ENCODE measurements around the gene DHDH.
"Not testable (repeated sequence)": the region's sequence is repeated elsewhere in the genome, so short reads cannot be mapped to it uniquely, and the experiment has no call there.

The DHDH gene

DNA sequence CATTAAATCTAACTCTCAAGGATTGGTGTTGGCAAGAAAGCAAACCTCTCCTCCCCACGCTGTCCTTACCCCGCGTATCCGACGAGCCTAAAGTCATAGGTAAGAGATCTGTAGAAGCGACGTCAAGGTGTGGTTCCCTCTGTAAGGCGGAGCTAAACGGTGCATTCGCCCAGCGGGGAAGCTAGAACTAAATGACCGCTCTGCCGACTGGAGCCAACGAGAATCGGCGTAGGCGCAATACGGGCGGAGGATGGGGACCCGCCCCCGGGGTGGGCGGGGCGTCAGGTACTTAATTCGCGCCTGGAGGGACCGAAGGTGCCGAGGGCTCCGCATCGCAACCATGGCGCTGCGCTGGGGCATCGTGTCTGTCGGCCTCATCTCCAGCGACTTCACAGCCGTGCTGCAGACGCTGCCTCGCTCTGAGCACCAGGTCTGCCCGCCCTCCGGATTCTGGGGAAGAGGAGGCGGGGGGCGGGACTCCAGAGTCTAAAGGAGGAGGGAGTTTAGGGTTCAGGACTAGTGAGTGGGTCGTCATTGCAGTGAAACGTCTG, at the start of gene DHDH:
DHDH (plus strand) TSS at position 318 of the 551 bp plus-strand sequence; CDS start at position 341, 23 bp downstream.
- in situ Hi-C loops (cut with MboI; ENCODE audit: low sequenced_read_pairs), result no loop called here

DNA sequence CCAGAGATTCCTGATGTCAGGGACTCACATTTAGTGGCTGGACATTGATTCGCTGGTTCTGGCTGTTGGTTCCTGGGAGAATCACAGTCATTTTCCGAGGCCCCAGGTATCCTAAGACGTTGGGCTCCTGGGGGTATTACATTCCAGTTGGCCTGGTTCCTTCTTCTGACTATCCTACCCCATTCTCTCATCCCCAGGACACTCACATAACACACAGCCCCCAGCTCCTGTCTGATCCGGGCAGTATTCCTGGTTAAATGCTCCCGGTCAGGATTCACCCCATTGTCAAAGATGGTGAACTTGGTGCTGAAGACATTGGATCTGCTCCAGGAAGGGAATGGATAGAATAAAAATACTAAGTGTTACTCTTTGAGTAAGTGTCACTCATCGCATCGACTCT, 49.8 kb upstream of the DHDH start:
- in situ Hi-C loops (cut with MboI; ENCODE audit: low sequenced_read_pairs), result no loop called here

DNA sequence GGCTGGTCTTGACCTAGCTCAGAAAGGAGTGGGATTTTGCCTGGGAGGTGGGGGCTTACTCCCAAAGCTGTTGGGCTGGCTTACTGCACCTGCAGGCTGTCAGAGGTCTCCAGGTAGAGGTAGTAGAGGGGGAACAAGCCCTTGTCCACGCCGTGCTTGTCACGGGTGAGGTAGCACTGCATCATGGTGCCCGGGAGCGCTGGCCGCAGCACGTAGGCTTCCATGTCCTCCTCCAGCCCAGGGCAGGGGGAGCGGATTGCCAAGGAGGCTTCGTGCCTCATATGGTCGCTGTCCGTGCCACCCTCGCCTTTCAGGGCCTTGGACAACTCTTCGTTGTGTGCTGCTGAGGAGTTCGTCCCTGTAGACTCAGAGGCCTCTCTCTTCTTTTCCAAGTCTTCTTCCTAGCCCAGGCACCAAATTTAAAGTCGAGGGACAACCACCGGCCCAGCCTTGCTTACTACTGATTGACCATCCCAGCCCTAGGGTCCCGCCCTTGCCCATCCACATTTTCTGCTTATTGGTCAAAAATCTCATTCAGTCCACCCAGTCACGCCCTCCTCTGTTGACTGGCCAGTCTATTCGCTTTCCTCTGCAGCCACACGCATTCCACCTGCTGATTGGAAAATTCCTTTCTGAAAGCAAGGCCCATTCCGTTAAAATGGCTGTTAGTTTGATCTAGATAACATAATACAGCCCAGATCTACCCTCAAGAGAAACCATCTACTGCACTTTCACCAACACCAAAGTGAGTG, 45.5 kb upstream of the DHDH start:
- in situ Hi-C loops (cut with MboI; ENCODE audit: low sequenced_read_pairs), result no loop called here

DNA sequence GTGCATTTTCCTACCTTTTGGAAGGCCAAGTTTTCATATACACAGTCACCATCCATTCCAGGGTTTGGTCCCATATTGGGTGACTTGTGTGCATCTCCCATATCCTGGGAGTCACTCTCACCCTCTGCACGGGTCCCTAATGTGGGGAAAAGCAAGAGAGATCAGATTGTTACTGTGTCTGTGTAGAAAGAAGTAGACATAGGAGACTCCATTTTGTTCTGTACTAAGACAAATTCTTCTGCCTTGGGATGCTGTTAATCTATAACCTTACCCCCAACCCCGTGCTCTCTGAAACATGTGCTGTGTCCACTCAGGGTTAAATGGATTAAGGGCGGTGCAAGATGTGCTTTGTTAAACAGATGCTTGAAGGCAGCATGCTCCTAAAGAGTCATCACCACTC, 44.0 kb upstream of the DHDH start:
- in situ Hi-C loops (cut with MboI; ENCODE audit: low sequenced_read_pairs), result not testable (repeated sequence)

DNA sequence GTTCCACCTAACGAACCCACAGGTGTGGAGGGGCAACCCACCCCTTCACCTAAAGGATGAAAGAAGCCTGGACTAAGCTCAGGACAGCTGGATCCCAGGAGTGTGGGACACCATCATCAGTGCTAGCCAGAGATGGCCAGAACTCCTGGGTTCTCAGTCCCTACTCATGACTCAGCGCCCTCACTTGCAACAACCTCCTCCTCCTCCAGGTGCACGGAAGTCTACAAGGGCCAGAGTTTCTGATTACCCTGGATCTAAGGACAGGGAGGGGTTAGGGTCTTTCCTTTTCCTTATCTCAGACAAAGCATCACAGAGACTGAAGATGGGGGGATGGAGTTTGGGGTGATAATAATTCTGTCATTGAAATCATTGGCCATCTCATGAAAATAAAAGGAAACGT, 42.9 kb upstream of the DHDH start:
- in situ Hi-C loops (cut with MboI; ENCODE audit: low sequenced_read_pairs), result no loop called here

DNA sequence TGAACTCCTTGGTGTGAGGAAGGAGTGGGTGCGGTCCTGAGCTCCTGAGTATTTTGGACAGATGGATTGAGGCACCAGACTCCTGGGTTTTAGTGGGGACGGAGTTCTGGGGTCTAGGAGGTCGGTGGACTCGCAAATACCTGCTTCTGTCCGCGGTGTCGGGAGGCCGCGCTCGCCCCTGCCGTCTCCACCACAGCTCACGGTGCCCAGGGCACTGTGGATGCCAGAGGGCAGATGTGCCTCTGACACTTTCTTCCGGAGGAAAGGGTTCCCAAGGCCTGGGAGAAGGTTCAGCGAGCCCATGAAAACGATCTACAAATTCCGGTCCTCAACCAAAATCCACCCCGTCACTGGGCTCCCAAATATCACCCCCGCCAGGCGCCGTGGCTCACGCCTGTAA, 38.3 kb upstream of the DHDH start:
- in situ Hi-C loops (cut with MboI; ENCODE audit: low sequenced_read_pairs), result no loop called here

DNA sequence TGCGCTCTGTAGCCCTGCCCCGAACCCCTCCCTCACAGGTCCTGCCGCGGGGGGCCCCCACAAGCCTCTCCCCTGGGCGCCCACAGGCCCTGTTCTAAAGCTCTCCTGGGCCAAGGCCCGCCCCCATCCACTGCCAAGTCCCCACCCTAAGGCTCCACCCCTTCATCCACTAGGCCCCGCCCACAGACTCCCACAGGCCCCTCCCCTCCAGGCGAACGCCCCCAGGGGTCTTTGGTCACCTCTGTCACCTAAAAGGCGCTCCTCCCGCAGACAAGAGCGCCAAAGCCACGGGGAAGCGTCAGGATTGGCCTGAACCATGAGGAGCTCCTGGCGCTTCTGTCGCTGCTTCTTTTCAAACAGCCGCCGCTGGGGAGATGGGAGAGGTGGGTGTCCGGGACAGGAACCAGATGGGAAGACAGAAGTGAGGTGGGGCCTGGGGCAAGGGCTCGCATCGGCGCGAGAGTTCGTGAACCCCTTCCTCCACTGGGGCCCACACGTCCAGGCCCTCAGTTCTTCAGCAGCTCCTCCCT, 37.2 kb upstream of the DHDH start:
- in situ Hi-C loops (cut with MboI; ENCODE audit: low sequenced_read_pairs), result no loop called here

DNA sequence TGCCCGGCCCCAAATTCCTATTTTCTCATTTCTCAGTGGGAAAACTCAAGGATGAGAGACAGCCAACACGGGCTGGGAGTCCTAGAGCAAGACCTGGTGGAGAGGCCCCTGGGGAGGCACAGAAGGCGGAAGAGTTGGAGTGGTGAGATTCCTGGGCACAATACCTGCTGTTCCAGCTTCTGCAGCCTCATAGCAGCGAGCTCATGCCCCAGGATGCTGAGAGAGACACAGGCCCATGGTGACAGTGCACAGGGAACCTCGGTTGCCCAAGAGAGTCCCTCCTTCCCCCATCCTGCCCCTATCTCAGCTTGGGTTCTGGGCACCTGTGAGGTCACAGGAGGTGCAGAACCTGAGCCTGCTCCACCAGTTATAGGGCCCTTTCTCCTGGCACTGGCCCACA, 36.3 kb upstream of the DHDH start:
- in situ Hi-C loops (cut with MboI; ENCODE audit: low sequenced_read_pairs), result no loop called here

DNA sequence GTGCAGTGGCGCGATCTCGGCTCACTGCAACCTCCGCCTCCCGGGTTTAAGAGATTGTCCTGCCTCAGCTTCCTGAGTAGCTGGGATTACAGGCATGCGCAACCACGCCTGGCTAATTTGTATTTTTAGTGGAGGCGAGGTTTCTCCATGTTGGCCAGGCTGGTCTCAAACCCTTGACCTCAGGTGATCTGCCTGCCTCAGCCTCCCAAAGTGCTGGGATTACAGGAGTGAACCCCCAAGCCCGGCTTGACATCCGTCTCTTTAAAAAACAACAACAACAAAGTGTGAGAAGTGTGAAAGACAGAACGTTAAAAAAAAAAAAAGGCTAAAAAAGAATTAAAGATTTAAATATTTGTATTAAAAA, 34.1 kb upstream of the DHDH start:
- in situ Hi-C loops (cut with MboI; ENCODE audit: low sequenced_read_pairs), result not testable (repeated sequence)

DNA sequence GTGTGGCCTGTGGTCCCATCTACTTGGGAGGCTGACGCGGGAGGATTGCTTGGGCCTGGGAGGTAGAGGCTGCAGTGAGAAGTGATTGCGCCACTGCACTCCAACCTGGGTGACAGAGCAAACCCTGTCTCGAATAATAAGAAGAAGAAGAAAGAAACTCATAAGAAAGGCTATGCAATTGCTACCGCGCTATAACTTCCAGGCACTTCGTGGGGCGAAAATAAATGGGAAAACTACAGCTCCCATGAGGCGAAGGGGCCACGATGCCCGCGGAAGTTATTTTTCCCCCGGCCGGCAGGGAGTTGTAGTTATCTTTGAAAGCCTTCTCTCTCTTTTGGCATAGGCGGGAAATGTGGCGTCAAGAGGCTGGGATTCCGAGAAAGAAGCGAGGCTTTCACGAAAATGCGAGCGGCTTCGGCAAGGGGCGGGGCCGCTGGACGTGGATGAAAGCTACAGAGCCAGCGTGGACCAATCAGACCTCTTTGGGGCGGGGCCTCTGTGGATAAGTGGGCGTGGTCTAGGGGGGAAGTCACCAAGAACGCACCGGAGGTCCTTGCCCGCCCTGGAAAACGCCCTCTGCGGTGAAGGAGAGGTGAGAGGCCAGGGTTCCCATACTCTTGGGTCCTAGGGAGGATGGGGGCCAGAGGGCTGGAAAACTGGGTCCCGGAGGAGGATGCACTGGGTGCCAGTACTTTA, 33.6 kb upstream of the DHDH start, which contains the start of gene NUCB1:
NUCB1 (plus strand) TSS at position 532 of the 696 bp plus-strand sequence. CDS start 485 bp downstream, outside the sequence.
- in situ Hi-C loops (cut with MboI; ENCODE audit: low sequenced_read_pairs), result no loop called here

DNA sequence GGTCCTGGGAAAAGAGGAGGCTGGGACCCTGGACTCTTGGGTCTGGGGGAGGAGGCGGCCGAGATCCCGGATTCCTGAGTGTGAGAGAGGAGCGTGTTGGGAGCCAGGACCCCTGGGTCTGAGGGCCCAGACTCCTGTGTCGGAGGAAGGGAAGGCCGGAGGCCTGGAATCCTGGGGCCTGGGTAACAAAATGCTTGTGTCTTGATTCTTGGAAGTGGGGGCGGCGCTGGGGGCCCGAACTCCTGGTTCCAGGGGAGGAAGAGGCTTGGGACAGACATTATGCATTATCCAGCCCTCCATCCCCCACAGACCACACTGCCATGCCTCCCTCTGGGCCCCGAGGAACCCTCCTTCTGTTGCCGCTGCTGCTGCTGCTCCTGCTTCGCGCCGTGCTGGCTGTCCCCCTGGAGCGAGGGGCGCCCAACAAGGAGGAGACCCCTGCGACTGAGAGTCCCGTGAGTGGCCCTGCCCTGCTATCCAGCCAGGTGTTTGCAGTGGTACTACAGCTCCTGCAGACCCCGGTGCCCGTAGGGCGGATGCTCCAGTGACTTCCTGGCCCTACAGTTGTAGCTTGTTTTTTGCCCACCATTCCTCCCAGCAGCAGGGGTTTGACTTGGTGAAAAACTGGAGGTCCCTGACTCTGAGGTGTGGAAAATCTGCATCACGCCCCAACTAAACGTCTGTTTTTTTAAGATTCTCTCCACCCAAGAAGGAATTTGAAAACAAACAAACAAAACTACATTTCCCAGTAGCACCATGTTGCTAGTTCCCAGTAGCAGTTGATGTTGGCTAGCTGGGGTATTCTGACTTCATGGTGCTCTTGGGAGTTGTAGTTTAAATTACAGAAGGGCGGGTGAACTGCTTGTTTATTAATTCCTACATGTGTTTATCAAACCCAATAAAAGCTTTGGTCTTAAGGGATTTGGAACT, 32.8 kb upstream of the DHDH start:
- in situ Hi-C loops (cut with MboI; ENCODE audit: low sequenced_read_pairs), result no loop called here

DNA sequence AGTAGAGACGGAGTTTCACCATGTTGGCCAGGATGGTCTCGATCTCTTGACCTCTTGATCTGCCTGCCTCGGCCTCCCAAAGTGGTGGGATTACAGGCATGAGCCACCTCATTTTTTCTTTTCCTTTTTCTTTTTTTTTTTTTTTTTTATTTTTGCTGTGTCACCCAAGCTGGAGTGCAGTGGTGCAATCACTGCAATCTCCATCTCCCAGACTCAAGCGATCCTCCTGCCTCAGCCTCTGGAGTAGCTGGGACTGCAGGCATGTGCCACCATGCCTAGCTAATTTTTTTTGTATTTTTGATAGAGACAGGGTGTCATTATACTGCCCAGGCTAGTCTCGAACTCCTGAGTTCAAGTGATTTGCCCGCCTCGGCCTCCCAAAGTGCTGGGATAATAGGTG, 31.2 kb upstream of the DHDH start:
- in situ Hi-C loops (cut with MboI; ENCODE audit: low sequenced_read_pairs), result not testable (repeated sequence)

DNA sequence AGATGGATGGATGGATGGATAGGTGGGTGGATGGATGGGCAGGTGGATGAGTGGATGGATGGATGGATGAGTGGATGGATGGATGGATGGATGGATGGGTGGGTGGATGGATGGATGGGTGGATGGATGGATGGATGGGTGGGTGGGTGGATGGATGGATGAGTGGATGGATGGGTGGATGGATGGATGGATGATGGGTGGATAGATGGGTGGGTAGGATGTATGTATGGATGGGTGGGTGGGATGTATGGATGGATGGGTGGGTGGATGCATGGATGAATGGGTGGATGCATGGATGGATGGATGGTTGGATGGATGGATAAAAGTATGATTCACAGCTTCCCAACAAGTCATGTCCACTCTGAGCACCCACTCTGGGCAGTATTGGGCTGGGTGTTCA, 29.7 kb upstream of the DHDH start:
- in situ Hi-C loops (cut with MboI; ENCODE audit: low sequenced_read_pairs), result not testable (repeated sequence)

DNA sequence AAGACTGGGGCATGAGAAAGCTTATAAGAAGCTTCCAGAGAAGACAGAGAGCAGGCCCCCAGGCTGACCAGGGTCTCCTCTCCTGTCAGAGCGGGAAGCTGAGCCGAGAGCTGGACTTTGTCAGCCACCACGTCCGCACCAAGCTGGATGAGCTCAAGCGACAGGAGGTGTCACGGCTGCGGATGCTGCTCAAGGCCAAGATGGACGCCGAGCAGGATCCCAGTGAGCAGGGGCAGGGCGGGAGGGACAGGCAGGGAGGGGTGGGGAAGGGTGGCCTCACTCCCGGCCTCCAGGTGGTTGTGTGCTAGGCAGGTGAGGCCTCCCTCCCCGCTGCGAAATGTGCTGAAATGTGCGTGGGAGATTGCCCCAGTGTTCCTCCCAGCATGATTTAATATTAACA, 27.8 kb upstream of the DHDH start:
- in situ Hi-C loops (cut with MboI; ENCODE audit: low sequenced_read_pairs), result no loop called here

DNA sequence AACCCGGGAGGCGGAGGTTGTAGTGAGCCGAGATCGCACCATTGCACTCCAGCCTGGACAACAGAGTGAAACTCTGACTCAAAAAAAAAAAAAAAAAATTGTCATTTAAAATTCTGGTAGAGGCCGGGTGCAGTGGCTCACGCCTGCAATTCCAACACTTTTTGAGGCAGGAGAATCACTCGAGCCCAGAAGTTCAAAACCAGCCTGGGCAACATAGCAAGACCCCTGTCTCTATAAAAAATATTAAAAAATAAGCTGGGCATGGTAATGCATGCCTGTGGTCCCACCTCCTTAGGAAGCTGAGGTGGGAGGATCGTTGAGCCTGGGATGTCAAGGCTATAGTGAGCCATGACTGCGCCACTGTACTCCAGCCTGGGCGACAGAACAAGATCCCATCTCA, 27.2 kb upstream of the DHDH start:
- in situ Hi-C loops (cut with MboI; ENCODE audit: low sequenced_read_pairs), result no loop called here

DNA sequence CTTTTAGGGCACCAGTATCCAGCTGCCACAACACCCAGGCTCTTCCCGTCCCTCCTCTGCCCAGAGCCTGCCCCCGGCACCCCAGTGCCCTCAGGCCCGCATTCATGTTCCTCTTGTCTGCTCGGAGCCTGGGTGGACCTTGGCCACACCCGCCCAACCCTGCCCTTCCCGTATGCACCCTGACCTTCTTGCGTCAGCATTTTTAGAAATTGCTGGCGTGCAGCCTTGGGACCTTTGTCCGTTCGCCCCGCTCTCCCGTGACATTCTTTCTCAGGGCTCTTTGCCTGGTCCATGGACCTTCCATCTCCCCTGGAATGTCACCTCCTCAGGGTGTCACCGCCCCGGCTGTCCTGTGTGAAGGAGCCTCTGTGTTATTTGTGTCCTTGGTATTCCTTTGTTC, 25.8 kb upstream of the DHDH start:
- in situ Hi-C loops (cut with MboI; ENCODE audit: low sequenced_read_pairs), result no loop called here

DNA sequence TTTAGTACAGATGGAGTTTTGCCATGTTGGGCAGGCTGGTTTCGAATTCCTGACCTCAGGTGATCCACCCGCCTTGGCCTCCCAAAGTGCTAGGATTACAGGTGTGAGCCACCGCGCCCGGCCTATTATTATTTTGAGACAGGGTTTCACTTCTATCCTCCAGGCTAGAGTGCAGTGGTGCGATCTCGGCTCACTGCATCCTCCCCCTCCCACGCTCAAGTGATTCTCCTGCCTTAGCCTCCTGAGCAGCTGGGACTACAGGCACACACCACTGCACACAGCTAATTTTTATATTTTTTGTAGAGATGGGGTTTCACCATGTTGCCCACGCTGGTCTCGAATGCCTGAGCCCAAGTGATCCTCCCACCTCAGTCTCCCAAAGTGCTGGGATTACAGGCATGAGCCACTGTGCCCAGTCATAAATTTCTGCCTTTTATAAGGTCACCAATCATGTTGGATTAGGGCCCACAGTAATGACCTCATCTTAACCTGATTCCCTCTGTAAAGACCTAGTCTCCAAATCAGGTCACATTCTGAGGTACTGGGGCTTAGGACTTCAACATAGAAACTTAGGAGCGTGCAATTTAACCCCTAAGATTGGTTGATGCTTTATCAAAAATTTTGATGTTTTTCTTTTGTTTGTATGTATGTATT, 23.9 kb upstream of the DHDH start:
- in situ Hi-C loops (cut with MboI; ENCODE audit: low sequenced_read_pairs), result not testable (repeated sequence)

DNA sequence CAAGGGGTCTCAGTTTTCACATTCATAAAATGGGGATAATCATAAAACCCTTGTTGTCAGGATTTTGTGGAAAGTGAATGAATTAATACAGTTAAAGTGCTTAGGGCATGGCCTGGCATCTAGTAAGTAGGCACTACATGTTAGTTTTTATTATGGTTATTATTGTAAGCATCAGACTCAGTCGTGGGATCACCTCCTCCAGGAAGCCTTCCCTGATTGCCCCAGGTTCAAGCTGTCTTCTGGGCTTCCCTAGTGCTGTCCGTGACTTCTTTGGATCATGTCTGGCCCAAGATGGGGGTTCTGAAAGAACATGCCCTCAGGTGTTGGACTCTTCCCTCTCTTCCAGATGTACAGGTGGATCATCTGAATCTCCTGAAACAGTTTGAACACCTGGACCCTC, 22.7 kb upstream of the DHDH start:
- in situ Hi-C loops (cut with MboI; ENCODE audit: low sequenced_read_pairs), result no loop called here

DNA sequence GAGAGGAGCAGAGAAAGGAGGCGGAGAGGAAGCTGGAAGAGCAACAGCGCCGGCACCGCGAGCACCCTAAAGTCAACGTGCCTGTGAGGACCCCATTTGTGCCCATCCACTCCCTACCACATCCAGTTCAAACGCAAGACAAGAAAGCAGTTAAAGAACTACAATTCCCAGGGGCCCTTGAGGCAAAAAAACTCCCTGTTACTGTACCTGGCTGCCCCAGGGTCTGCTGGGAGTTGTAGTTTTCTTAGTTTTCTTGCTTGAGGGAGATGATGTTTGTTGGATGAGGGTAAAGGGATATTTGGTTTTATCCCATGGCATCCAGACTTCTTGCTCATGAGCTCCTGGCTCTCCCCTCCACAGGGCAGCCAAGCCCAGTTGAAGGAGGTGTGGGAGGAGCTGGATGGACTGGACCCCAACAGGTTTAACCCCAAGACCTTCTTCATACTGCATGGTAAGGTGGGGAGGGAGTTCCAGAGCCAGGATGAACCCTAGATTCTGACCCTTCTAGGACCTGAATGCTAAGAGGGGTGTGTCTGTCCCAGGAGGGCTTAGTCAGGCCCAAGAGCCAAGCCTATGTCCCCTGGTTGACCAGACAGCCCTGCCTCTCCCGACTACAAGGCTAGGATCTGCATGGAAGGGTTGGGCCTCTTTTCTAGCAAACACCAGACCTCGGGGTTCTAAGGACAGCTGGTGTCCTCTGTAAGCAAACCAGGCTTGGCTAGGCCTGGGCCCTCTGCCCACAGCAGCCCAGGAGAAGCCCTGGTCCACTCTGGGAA, 20.2 kb upstream of the DHDH start:
- in situ Hi-C loops (cut with MboI; ENCODE audit: low sequenced_read_pairs), result no loop called here

DNA sequence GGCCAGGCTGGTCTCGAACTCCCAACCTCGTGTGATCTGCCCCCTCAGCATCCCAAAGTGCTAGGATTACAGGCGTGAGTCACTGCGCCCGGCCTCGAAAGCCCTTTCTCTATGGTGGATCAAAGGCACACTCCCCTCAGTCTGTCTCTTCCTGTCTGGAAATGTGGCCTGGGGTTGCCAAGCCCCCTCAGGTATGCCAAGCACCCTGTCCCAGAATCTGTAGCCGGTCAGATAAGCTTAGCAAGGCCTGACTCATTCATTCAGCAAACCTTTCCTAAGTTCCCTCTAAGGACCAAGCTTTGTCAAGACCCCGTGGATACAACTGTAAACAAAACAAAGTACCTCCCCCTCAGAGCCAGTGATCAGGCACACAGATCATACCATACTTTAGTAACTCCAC, 19.3 kb upstream of the DHDH start:
- in situ Hi-C loops (cut with MboI; ENCODE audit: low sequenced_read_pairs), result no loop called here

Data from HL-60/S4 (cell line).